ENCODE results near the gene EPC1.
A peak's percentile ranks its signal among the peaks of the same experiment; 100 is the strongest.
"Not testable (repeated sequence)": the region's sequence is repeated elsewhere in the genome, so short reads cannot be mapped to it uniquely, and the experiment has no call there.

Gene EPC1

GRCh38 chr10:32271617-32272016 is 75.3 kb downstream of the EPC1 start:
- no peak for DNase-seq (ENCODE audit: low read depth)

- no peak for DNase-seq (ENCODE audit: low read depth)
Observed at GRCh38 chr10:32269343-32270100, 77.4 kb downstream of the EPC1 start.

- DNase-seq (ENCODE audit: low read depth) = no peak
Observed at GRCh38 chr10:32268788-32269187, 78.2 kb downstream of the EPC1 start.

GRCh38 chr10:32266979-32267378 is 80.0 kb downstream of the EPC1 start:
- DNase-seq (ENCODE audit: low read depth) = no peak

- no peak for DNase-seq (ENCODE audit: low read depth)
Observed at GRCh38 chr10:32266566-32266965, 80.4 kb downstream of the EPC1 start.

GRCh38 chr10:32265756-32266155 is 81.2 kb downstream of the EPC1 start:
- DNase-seq (ENCODE audit: low read depth) = no peak

- DNase-seq (ENCODE audit: low read depth) = no peak
Observed at GRCh38 chr10:32263300-32263699, 83.7 kb downstream of the EPC1 start.

- DNase-seq (ENCODE audit: low read depth) = no peak
Observed at GRCh38 chr10:32259551-32259950, 87.4 kb downstream of the EPC1 start.

GRCh38 chr10:32256613-32257437 is 90.1 kb downstream of the EPC1 start:
- peak; percentile 13 for DNase-seq (ENCODE audit: low read depth)

GRCh38 chr10:32253821-32254220 is 93.1 kb downstream of the EPC1 start:
- no peak for DNase-seq (ENCODE audit: low read depth)

GRCh38 chr10:32253276-32253675 is 93.7 kb downstream of the EPC1 start:
- no peak for DNase-seq (ENCODE audit: low read depth)

- not testable (repeated sequence) for DNase-seq (ENCODE audit: low read depth)
Observed at GRCh38 chr10:32250489-32250888, 96.5 kb downstream of the EPC1 start.

GRCh38 chr10:32246685-32247084 is 100.3 kb downstream of the EPC1 start:
- DNase-seq (ENCODE audit: low read depth) = no peak

GRCh38 chr10:32245760-32246159 is 101.2 kb downstream of the EPC1 start:
- DNase-seq (ENCODE audit: low read depth) = no peak

GRCh38 chr10:32244421-32245207 is 102.3 kb downstream of the EPC1 start:
- DNase-seq (ENCODE audit: low read depth) = no peak

GRCh38 chr10:32244011-32244410 is 102.9 kb downstream of the EPC1 start:
- no peak for DNase-seq (ENCODE audit: low read depth)

- DNase-seq (ENCODE audit: low read depth) = no peak
Observed at GRCh38 chr10:32241946-32242345, 105.0 kb downstream of the EPC1 start.

GRCh38 chr10:32240471-32240870 is 106.5 kb downstream of the EPC1 start:
- no peak for DNase-seq (ENCODE audit: low read depth)

- DNase-seq (ENCODE audit: low read depth) = peak; percentile 50
Observed at GRCh38 chr10:32239769-32240168, 107.2 kb downstream of the EPC1 start.

- peak; percentile 48 for DNase-seq (ENCODE audit: low read depth)
Observed at GRCh38 chr10:32237644-32238345, 109.2 kb downstream of the EPC1 start.

- no peak for DNase-seq (ENCODE audit: low read depth)
Observed at GRCh38 chr10:32234471-32234870, 112.5 kb downstream of the EPC1 start.

GRCh38 chr10:32233375-32233774 is 113.6 kb downstream of the EPC1 start:
- not testable (repeated sequence) for DNase-seq (ENCODE audit: low read depth)
